OCI-LY1 (cell line): ENCODE data around the gene TMEM132C.

Experiments used
- CTCF ChIP-seq: fragments of 200-600 bp; sonication (generic), shearing (Covaris generic); IDR thresholded peaks from 2 replicates; pipeline ENCODE4 v1.5.1; 2017; ENCODE audit warnings: mild to moderate bottlenecking, antibody characterized with exemption, low read length, moderate library complexity, mixed read lengths
- EZH2 ChIP-seq: fragments of 200-600 bp; sonication (generic), shearing (Covaris generic); IDR thresholded peaks from 2 replicates; pipeline ENCODE4 v1.8.0; 2017; ENCODE audit warnings: borderline replicate concordance, mixed run types, mild to moderate bottlenecking, antibody characterized with exemption, low read length, moderate library complexity, mixed read lengths

- TF ChIP-seq EZH2 (no peak), CTCF (no peak)
These were observed 177.6 kb downstream of the TMEM132C start for GRCh38 chr12:128444598-128444997.
